Hematopoietic multipotent progenitor cell treated with erythropoietin and hydrocortisone succinate and interleukin-3 and kit ligand, for 6 days (in vitro differentiated cells): ENCODE measurements around the gene NOXO1.
"Not testable (repeated sequence)": the region's sequence is repeated elsewhere in the genome, so short reads cannot be mapped to it uniquely, and the experiment has no call there.

Source experiments
- DNase-seq: peaks from one replicate; pipeline ENCODE4 v3.0.0-alpha.2; 2015

Gene NOXO1

GRCh38 chr16:1940273-1941161 lies 40.8 kb downstream of the NOXO1 start:
- DNase-seq: no peak

DNA sequence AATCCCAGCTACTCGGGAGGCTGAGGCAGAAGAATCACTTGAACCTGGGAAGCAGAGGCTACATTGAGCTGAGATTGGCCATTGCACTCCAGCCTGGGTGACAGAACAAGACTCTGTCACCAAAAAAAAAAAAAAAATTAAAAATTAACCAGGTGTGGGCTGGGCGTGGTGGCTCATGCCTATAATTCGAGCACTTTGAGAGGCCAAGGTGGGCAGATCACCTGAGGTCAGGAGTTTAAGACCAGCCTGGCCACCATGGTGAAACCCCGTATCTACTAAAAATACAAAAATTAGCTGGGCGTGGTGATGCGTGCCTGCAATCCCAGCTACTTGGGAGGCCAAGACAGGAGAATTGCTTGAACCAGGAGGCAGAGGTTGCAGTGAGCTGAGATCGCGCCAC lies 41.4 kb downstream of the NOXO1 start:
- not testable (repeated sequence) for DNase-seq

DNA sequence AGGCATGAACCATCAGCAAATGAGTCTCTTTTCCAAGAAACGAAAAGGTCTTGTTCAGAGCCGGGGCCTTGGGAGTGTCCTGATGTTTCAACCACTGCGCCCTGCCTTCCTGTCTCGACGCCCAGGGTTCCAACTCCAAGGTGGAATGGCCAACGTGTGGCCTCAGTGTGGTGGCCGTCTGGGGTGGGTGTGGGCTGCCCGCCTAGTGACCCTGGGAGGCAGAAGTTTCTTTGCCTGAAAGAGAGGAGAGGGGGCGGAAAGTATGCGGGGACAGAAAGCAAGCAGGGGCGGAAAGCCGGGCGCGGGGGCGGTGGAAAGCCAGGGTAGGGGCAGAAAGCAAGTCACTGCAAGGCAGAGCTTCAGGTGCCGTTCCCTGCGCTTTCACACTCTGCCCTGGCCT lies 42.4 kb downstream of the NOXO1 start:
- DNase-seq: no peak

DNA sequence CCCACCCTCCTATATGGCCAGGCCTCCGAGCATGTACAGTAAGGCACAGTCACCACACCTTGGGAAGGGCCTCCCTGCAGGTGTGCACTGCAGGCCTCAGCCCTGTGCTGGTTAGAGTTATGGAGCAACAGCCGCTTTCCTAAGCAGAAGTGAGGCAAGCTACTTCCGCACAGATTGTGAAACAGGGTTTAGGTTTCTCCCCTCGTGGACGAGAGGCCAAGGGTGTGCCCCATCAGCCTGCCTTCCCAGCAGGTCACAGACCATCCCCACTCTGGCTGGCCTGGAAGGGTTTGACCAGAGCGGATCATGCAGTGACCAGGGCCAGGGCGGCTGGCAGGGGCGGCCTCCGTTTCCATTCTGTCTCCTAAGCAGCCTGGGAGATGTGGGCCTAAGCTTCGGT lies 43.0 kb downstream of the NOXO1 start:
- DNase-seq: peak; percentile 55

DNA sequence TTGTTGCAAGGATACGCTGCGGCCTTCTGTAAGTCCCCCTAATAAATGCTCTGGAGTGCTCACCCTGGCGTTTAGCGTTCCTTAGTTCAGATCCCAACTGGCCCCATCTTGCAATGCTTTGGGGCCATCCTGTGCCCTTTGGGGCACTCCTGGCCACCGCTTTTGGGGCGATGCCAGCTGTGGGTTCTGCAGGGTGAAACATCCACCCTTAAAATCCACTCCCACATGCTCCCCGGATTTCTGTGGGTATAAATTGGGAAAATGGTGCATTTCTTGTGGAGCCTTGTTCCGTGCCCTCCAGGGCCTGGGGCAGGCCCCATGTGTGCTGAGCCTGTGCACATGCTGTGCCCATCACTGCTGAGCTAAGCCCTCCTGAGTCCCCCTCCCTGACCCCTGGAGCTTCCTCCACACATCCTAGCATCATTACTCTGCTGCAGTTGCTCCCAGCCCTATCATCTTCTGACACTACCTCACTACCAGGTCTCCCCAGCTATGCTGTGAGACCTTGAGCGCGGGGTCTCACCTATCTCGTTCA lies 44.3 kb downstream of the NOXO1 start:
- no peak for DNase-seq

- DNase-seq: no peak
Observed at GRCh38 chr16:1933097-1933661, 48.1 kb downstream of the NOXO1 start.

- no peak for DNase-seq
Observed at GRCh38 chr16:1932050-1933028, 48.9 kb downstream of the NOXO1 start.

DNA sequence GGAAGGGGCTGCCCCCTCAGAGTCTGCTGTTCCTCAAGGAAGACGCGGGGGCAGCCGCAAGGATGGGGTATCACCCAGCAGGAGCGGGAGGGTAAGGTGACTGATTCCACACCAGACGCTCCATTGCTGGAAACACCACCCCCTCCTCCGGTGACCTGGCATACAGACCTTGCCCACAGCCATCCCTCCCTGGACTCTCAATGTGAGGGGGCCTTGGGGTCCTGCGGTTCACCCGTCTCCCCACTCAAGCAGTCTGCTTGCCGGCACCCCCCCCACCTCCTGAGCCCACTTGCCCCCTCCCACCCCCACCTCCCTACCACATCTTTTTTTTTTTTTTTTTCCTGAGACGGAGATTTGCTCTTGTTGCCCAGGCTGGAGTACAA lies 50.9 kb downstream of the NOXO1 start:
- DNase-seq: no peak

DNA sequence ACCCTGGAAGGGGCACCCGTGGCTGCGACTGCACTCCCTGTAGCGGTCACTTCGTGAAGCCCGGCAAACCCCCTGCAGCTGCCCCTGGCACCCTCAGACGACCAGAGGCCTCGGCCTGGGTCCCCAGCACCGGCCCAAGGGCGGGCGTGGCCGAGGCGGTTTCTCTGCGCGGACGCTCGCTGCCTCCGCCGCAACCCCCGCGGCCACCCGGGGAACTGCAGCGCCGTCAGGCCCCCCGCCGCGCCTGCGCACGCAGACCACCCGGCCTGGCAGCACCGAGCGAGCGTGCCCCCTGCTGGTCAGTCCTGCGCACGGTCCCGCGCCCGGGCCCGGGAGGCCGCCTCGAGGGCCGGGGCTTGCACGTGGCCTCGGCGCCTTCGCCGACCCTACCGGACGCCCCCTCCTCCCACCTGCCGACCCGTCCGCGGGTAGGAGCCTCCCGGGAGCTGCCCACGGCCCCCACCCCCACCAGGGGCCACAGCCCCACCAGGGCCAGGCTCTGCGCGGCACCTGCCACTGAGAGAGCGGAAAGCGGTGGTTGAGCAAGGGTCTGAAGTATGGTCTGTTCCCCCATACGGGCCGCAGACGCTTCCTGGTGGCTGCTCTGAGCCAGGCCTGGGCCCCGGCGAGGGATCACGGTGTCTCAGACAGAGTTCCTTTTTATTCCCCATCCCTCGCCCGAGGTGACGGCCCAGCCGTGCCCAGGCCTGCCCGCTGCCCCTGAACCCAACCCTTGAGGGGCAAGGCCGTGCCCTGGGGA lies 51.5 kb downstream of the NOXO1 start:
- DNase-seq: peak; percentile 89

DNA sequence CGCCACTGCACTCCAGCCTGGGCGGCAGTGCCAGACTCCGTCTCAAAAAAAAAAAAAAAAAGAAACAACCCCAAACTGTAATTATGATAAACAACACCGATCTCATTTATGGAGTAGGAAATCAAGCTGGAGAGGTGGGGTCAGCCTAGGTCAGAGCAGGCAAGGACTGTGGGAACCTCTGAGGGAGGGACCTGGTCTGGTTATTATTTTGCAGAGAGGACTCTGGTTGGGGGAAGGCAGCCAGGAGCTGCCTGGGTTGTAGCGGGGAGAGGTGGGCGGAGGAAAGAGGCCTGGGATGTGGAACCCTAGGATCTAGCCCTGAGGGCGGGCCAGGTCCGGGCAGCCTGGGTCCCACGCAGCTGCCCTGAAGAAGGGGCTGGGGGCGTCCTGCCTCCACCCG lies 52.2 kb downstream of the NOXO1 start:
- peak; percentile 53 for DNase-seq
